ENCODE measurements around the gene CYBC1. TPM values are rescaled to one million over a fixed set of nuclear protein-coding genes. Genes with fewer than 3 reads are reported as not detected.

CYBC1 gene
- total RNA-seq, 1 donor: 72.4 TPM

DNA sequence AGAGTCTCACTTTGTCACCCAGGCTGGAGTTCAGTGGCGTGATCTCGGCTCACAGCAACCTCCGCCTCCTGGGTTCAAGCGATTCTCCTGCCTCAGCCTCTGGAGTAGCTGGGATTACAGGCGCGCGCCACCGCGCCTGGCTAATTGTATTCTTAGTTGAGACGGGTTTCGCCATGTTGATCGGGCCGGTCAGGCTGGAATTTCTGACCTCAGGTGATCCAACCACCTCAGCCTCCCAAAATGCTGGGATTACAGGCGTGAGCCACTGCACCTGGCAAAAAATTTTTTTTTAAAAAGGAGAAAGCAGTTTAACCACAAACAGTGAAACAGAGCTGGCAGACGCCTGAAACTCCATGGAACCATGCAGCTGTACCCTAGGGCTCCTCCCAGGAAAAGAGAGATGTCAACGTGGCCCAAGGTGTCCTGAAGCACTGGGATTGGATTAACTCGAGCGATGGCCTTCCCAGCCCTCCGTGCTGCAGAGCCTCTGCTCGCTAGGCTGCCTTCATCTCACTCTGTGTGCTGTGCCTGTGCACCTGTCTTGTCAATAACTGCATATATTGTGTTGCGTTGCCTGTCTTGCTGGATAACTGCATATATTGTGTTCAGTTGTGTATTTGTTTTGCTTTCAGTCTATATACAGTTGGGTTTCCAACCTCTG lies 39.4 kb upstream of the CYBC1 start:
- TF ChIP-seq, protein P1, sequence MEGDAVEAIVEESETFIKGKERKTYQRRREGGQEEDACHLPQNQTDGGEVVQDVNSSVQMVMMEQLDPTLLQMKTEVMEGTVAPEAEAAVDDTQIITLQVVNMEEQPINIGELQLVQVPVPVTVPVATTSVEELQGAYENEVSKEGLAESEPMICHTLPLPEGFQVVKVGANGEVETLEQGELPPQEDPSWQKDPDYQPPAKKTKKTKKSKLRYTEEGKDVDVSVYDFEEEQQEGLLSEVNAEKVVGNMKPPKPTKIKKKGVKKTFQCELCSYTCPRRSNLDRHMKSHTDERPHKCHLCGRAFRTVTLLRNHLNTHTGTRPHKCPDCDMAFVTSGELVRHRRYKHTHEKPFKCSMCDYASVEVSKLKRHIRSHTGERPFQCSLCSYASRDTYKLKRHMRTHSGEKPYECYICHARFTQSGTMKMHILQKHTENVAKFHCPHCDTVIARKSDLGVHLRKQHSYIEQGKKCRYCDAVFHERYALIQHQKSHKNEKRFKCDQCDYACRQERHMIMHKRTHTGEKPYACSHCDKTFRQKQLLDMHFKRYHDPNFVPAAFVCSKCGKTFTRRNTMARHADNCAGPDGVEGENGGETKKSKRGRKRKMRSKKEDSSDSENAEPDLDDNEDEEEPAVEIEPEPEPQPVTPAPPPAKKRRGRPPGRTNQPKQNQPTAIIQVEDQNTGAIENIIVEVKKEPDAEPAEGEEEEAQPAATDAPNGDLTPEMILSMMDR (IDR thresholded peaks at IDR 0.05; ENCODE audit: extremely low read depth, low read depth, low read length): no peak
- H3K4me3 ChIP-seq (ENCODE audit: insufficient read depth, low read length): no peak overlapping the region
- H3K4me1 ChIP-seq (ENCODE audit: insufficient read depth, low read length): peaks cover 31% of the 10 kb centered on the region
- H3K27ac ChIP-seq (ENCODE audit: low read depth, low read length): no peak overlapping the region
- H3K9me3 ChIP-seq (ENCODE audit: low read depth, low read length): no peaks in the 10 kb centered on the region
- H3K79me2 ChIP-seq (ENCODE audit: insufficient read depth, low read length): no peaks in the 10 kb centered on the region
- peaks cover 3% of the 10 kb centered on the region for H4K20me1 ChIP-seq (ENCODE audit: insufficient read depth, low read length)
- no peak overlapping the region for H2AFZ ChIP-seq (ENCODE audit: low read length)
- DNase-seq (ENCODE audit: insufficient read length, low spot score, missing footprints): peak; percentile 43
- no peak overlapping the region for H3K4me2 ChIP-seq (ENCODE audit: insufficient read depth, low read length)
- no peaks in the 10 kb centered on the region for H3K27me3 ChIP-seq (ENCODE audit: insufficient read depth, low read length)
- H3K36me3 ChIP-seq (ENCODE audit: insufficient read depth, low read length): peaks cover 13% of the 10 kb centered on the region

DNA sequence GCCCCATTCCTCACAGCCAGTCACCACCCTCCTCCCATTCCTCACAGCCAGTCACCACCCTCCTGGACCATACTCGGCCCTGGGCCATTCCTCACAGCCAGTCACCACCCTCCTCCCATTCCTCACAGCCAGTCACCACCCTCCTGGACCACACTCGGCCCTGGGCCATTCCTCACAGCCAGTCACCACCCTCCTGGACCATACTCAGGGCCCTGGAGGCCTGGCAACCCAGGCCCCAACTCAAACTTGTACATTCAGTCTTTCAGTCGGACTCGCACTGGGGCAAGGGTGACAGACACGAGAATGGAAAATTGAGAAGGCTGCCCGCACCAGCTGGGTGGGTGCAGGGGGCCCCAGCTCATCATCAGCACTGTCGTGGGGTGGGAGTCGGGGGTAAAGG lies 38.6 kb upstream of the CYBC1 start:
- Histone ChIP-seq H3K4me1 (ENCODE audit: insufficient read depth, low read length) (peaks cover 29% of the 10 kb centered on the region), H3K4me2 (ENCODE audit: insufficient read depth, low read length) (peak overlapping the region; percentile 45), H3K36me3 (ENCODE audit: insufficient read depth, low read length) (peaks cover 13% of the 10 kb centered on the region), H3K4me3 (ENCODE audit: insufficient read depth, low read length) (no peak overlapping the region), H3K27ac (ENCODE audit: low read depth, low read length) (peak overlapping the region; percentile 68), H3K9me3 (ENCODE audit: low read depth, low read length) (no peaks in the 10 kb centered on the region), H2AFZ (ENCODE audit: low read length) (peak overlapping the region; percentile 36), H3K27me3 (ENCODE audit: insufficient read depth, low read length) (no peaks in the 10 kb centered on the region), H4K20me1 (ENCODE audit: insufficient read depth, low read length) (peaks cover 3% of the 10 kb centered on the region), H3K79me2 (ENCODE audit: insufficient read depth, low read length) (no peaks in the 10 kb centered on the region)
- peak; percentile 95 for DNase-seq (ENCODE audit: insufficient read length, low spot score, missing footprints)
- TF ChIP-seq, protein P1 (IDR thresholded peaks at IDR 0.05; ENCODE audit: extremely low read depth, low read depth, low read length): no peak

DNA sequence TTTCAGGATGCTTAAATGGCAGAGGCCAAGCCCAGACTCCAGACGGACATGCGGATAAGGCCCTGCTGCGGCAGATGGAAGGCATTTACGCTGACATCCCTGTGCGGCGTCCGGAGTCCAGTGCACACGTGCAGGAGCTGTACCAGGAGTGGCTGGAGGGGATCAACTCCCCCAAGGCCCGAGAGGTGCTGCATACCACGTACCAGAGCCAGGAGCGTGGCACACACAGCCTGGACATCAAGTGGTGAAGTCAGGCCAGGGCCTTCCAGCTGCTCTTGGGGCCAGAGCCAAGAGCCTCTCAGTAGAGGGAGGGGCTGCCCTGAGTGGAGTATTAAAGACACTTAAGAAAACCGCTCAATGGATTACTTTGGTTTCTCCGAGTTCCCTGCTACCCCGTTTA lies 37.4 kb upstream of the CYBC1 start:
- no peak overlapping the region for H3K27ac ChIP-seq (ENCODE audit: low read depth, low read length)
- TF ChIP-seq, protein P1 (IDR thresholded peaks at IDR 0.05; ENCODE audit: extremely low read depth, low read depth, low read length): no peak

DNA sequence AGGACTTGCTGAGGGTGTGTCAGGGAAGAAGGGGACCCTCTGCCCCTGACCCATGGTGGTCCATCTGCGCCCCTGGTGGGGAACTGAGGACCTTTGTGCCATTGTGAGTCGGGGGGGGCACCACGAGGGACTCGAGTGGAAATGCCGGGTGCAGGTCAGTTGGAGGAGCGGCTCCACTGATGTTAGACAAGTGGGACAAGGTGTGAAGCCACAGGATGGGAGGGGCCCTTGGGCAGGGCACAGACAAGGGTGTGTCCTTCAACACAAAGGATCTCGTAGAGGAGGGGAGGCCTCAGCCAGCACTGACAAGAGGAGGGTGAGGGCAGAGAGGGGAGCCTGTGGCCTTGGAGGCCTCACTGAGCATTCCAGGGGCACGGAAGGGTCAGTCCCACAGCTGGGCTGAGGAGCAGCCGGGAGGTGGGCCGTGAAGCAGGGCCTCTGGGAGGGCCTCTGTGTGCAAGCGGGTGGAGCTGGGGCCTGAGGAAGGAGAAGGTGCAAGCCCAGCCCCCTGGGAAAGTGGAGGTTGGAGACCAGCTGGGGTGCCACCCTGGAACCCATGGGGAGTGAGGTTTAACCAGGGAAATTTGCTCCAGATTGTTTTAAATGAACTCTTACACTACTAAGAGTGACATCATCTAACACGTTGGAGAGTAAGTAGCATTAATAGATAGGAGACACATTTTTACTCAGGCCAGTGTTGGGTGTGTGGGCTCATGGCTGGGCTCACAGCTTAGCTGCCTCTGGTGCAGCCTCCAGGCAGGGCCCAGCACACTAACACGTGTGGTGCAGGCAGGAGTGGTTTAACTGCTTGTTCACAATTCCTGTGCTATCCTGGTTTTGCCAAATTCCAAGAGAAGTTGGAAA lies 35.9 kb upstream of the CYBC1 start:
- no peaks in the 10 kb centered on the region for H3K9me3 ChIP-seq (ENCODE audit: low read depth, low read length)
- H3K79me2 ChIP-seq (ENCODE audit: insufficient read depth, low read length): no peaks in the 10 kb centered on the region
- H2AFZ ChIP-seq (ENCODE audit: low read length): no peak overlapping the region
- H3K27ac ChIP-seq (ENCODE audit: low read depth, low read length): no peak overlapping the region
- no peak overlapping the region for H3K4me2 ChIP-seq (ENCODE audit: insufficient read depth, low read length)
- no peaks in the 10 kb centered on the region for H4K20me1 ChIP-seq (ENCODE audit: insufficient read depth, low read length)
- H3K4me1 ChIP-seq (ENCODE audit: insufficient read depth, low read length): peaks cover 11% of the 10 kb centered on the region
- H3K4me3 ChIP-seq (ENCODE audit: insufficient read depth, low read length): no peak overlapping the region
- TF ChIP-seq, protein P1 (IDR thresholded peaks at IDR 0.05; ENCODE audit: extremely low read depth, low read depth, low read length): no peak
- peaks cover 20% of the 10 kb centered on the region for H3K36me3 ChIP-seq (ENCODE audit: insufficient read depth, low read length)
- DNase-seq (ENCODE audit: insufficient read length, low spot score, missing footprints): peak; percentile 69
- H3K27me3 ChIP-seq (ENCODE audit: insufficient read depth, low read length): no peaks in the 10 kb centered on the region

More for the DNA sequence above, 37.4 kb upstream of the CYBC1 start:
- no peak overlapping the region for H3K4me3 ChIP-seq (ENCODE audit: insufficient read depth, low read length)
- no peaks in the 10 kb centered on the region for H3K27me3 ChIP-seq (ENCODE audit: insufficient read depth, low read length)
- no peaks in the 10 kb centered on the region for H4K20me1 ChIP-seq (ENCODE audit: insufficient read depth, low read length)
- peaks cover 17% of the 10 kb centered on the region for H3K4me1 ChIP-seq (ENCODE audit: insufficient read depth, low read length)
- H3K36me3 ChIP-seq (ENCODE audit: insufficient read depth, low read length): peaks cover 18% of the 10 kb centered on the region
- no peak overlapping the region for H2AFZ ChIP-seq (ENCODE audit: low read length)
- no peaks in the 10 kb centered on the region for H3K9me3 ChIP-seq (ENCODE audit: low read depth, low read length)
- no peaks in the 10 kb centered on the region for H3K79me2 ChIP-seq (ENCODE audit: insufficient read depth, low read length)
- DNase-seq (ENCODE audit: insufficient read length, low spot score, missing footprints): peak; percentile 36
- no peak overlapping the region for H3K4me2 ChIP-seq (ENCODE audit: insufficient read depth, low read length)
